ENCODE data around the gene RAVER2. TPM values are rescaled to one million over a fixed set of nuclear protein-coding genes. Genes with fewer than 3 reads are reported as not detected.

Gene RAVER2
- polyA plus RNA-seq, 2 of the 4 experiments (the other 2 are of a cell fraction) = 6.2 to 17.2 TPM

- Histone ChIP-seq H3K27ac (no peak overlapping the region), H3K4me3 (no peak overlapping the region), H3K4me1 (peaks cover 25% of the 10 kb centered on the region), H3K9me3 (no peaks in the 10 kb centered on the region), H3K4me2 (no peak overlapping the region)
- ATAC-seq = no peak
- CTCF ChIA-PET = interaction anchor here (1.1 to 2.0 kb wide), 2 partner anchors 11 to 15 kb away, joined by 3 to 6 read pairs; no protein-coding TSS in a partner anchor
- DNase-seq (ENCODE audit: low read depth in 1 of 2, low spot score in 1 of 2) = no peak
- no peak for FAIRE-seq
- TF ChIP-seq ZNF302 (CRISPR knock-in tag; IDR thresholded peaks at IDR 0.05) (no peak), HOXA7 (CRISPR knock-in tag; IDR thresholded peaks at IDR 0.05) (no peak)
- WGBS (ENCODE audit: missing lambda C conversion rate) = 94% methylated on average over 11 of the region's 15 CpGs
- POLR2A ChIA-PET = no interaction called here
Observed at GRCh38 chr1:64839732-64840405, 95.0 kb downstream of the RAVER2 start.

DNA sequence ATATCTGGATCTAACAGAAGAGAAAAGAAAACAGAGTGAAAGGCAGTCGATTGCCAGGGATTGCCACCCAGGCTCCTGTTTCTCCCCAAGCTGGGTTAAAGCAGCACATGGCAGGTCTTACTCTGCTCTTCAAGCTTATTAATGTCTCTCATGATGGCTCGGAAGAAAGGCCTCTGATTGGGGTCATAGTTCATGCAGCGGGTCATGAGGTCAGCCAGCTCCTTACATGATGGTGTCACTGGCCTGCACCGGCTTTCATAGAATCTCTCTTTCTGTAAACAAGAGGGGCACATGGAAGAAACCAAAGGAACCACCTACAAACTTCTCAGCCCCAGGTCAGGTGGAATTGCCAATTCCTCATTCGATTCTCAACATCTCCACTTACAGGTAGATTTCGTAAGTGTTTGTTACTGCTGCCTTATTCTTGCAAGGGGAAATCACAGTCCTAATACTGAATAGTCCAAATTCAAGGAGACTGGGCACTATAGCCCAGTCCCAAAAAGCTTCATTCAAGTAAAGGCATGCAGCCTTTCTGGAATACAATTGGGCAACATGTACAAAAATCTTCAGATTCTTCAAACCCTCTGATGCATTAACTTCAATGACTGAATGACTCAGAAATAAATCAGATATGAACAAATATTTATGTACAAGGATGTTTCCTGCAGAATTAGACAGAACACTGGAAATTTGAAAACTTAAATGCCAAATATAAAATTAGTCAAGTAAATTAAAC lies 96.6 kb downstream of the RAVER2 start:
- 89% methylated on average over 6 of the region's 6 CpGs for WGBS (ENCODE audit: missing lambda C conversion rate)
- ATAC-seq = no peak
- no peak overlapping the region; the same call in 2 of the 3 replicates for H3K4me2 ChIP-seq
- DNase-seq (ENCODE audit: low read depth in 1 of 2, low spot score in 1 of 2) = no peak
- no peaks in the 10 kb centered on the region for H3K9me3 ChIP-seq
- TF ChIP-seq FOSL2 (IDR thresholded peaks at IDR 0.05) (no peak), FOSL2 (CRISPR knock-in tag; IDR thresholded peaks at IDR 0.05) (no peak), SMC3 (IDR thresholded peaks at IDR 0.05) (no peak), RFX5 (IDR thresholded peaks at IDR 0.05) (no peak), TFCP2L1 (CRISPR knock-in tag; IDR thresholded peaks at IDR 0.05) (no peak), RARB (CRISPR knock-in tag; IDR thresholded peaks at IDR 0.05) (no peak), KDM1A (IDR thresholded peaks at IDR 0.05; ENCODE audit: low read depth) (no peak), GATA3 (IDR thresholded peaks at IDR 0.05; ENCODE audit: borderline replicate concordance) (no peak), HDAC2 (IDR thresholded peaks at IDR 0.05) (no peak), BCL3 (IDR thresholded peaks at IDR 0.05) (no peak), HOXA7 (CRISPR knock-in tag; IDR thresholded peaks at IDR 0.05) (no peak), JUNB (IDR thresholded peaks at IDR 0.05) (no peak), CBX2 (IDR thresholded peaks at IDR 0.05; ENCODE audit: borderline replicate concordance, low read depth) (no peak), HEYL (CRISPR knock-in tag; IDR thresholded peaks at IDR 0.05) (no peak), MAZ (IDR thresholded peaks at IDR 0.05; ENCODE audit: borderline replicate concordance, low read depth, low read length) (no peak)
- TF ChIP-seq, protein P1, sequence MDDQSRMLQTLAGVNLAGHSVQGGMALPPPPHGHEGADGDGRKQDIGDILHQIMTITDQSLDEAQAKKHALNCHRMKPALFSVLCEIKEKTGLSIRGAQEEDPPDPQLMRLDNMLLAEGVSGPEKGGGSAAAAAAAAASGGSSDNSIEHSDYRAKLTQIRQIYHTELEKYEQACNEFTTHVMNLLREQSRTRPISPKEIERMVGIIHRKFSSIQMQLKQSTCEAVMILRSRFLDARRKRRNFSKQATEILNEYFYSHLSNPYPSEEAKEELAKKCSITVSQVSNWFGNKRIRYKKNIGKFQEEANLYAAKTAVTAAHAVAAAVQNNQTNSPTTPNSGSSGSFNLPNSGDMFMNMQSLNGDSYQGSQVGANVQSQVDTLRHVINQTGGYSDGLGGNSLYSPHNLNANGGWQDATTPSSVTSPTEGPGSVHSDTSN (IDR thresholded peaks at IDR 0.05) = no peak
- ChIA-PET POLR2A (no interaction called here), CTCF (interaction anchor here (1.0 kb wide), 1 partner anchor 18 kb away, joined by 3 read pairs; no protein-coding TSS in a partner anchor)
- no peak overlapping the region for H3K4me3 ChIP-seq
- peaks cover 19% of the 10 kb centered on the region for H3K4me1 ChIP-seq
- FAIRE-seq = no peak
- peak overlapping the region; percentile 16 to 41; a peak in 2 of 6 replicates for H3K27ac ChIP-seq

DNA sequence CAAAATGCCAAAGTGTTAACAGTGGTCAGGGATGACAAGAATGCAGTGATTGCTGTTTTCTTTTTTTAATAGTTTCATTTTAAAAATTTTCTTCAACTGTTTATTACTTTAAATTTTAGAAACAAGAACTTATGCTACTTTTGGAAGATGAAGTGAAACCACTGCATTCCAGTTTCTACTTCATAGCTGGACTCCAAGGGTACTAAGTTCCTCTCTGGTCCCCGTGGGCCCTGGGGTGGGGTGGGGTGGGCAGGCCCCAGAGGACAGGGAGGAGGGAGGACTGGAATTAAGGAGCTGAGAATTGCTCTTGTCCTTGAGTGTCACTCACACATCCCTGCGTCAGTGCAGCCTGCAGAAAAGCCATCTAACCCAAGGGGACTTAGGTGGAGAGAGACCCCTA lies 97.3 kb downstream of the RAVER2 start:
- ATAC-seq (no peak), DNase-seq (ENCODE audit: low read depth in 1 of 2, low spot score in 1 of 2) (no peak), FAIRE-seq (no peak)
- Histone ChIP-seq H3K4me3 (no peak overlapping the region), H3K4me2 (no peak overlapping the region; the same call in 2 of the 3 replicates), H3K27ac (0 out of 6 replicates have a peak overlapping the region, but pooled peaks of 1 of the 2 experiments have one; percentile 33), H3K4me1 (peaks cover 19% of the 10 kb centered on the region), H3K9me3 (no peaks in the 10 kb centered on the region)
- CTCF ChIA-PET = interaction anchor here (0.6 kb wide), 1 partner anchor 125 kb away, joined by 4 read pairs; no protein-coding TSS in a partner anchor
- POLR2A ChIA-PET = no interaction called here
- 65% methylated on average over 2 of the region's 2 CpGs for WGBS (ENCODE audit: missing lambda C conversion rate)
- TF ChIP-seq ESRRA (IDR thresholded peaks at IDR 0.05; ENCODE audit: borderline replicate concordance, low read length) (no peak), MYC (IDR thresholded peaks at IDR 0.05; ENCODE audit: borderline replicate concordance, low read length) (no peak), RFX5 (IDR thresholded peaks at IDR 0.05) (no peak), SMC3 (IDR thresholded peaks at IDR 0.05) (no peak), ZFP36 (IDR thresholded peaks at IDR 0.05; ENCODE audit: borderline replicate concordance, partially characterized antibody) (no peak), MAZ (IDR thresholded peaks at IDR 0.05; ENCODE audit: borderline replicate concordance, low read depth, low read length) (no peak), TFCP2L1 (CRISPR knock-in tag; IDR thresholded peaks at IDR 0.05) (no peak), HOXB13 (CRISPR knock-in tag; IDR thresholded peaks at IDR 0.05; ENCODE audit: low read depth) (no peak), ZSCAN20 (CRISPR knock-in tag; IDR thresholded peaks at IDR 0.05) (no peak), EHMT2 (IDR thresholded peaks at IDR 0.05; ENCODE audit: low read depth) (no peak), JUNB (IDR thresholded peaks at IDR 0.05) (no peak)

Measured in A549 (cell line).